ENCODE data around the gene PSTPIP2. TPM values are rescaled to one million over a fixed set of nuclear protein-coding genes. Genes with fewer than 3 reads are reported as not detected.
"Not testable (repeated sequence)": the region's sequence is repeated elsewhere in the genome, so short reads cannot be mapped to it uniquely, and the experiment has no call there.

The PSTPIP2 gene
- polyA plus RNA-seq, 1 donor from 2014 or later: 0.98 TPM

GRCh38 chr18:45993438-45993837, 78.6 kb downstream of the PSTPIP2 start:
- no peaks in the 10 kb centered on the region for H3K9me2 ChIP-seq (ENCODE audit: insufficient read depth, low read length)
- no peak overlapping the region for H3K4me3 ChIP-seq (ENCODE audit: low read length)
- H4K20me1 ChIP-seq (ENCODE audit: insufficient read depth): no peaks in the 10 kb centered on the region
- H3K9me3 ChIP-seq (ENCODE audit: low read length): no peaks in the 10 kb centered on the region
- H3K4me2 ChIP-seq (ENCODE audit: low read length): no peak overlapping the region
- no peaks in the 10 kb centered on the region for H3K36me3 ChIP-seq (ENCODE audit: insufficient read depth, low read length)
- H3F3A ChIP-seq (ENCODE audit: insufficient read depth, low read length, poor library complexity, severe bottlenecking): no peaks in the 10 kb centered on the region
- no peak overlapping the region for H2AFZ ChIP-seq (ENCODE audit: low read depth, low read length)
- H3K27me3 ChIP-seq (ENCODE audit: insufficient read depth, low read depth, low read length): no peaks in the 10 kb centered on the region
- TF ChIP-seq CTCF (IDR thresholded peaks at IDR 0.05; ENCODE audit: poor library complexity, severe bottlenecking) (no peak), RAD21 (conservative IDR thresholded peaks at IDR 0.05) (no peak), SMC3 (conservative IDR thresholded peaks at IDR 0.05; ENCODE audit: poor library complexity) (no peak)
- no peak overlapping the region for H3K27ac ChIP-seq (ENCODE audit: low read length)
- no peaks in the 10 kb centered on the region for H3K79me2 ChIP-seq (replicated peaks; ENCODE audit: insufficient read depth, low read length)
- no peak overlapping the region for H3K9ac ChIP-seq (ENCODE audit: low read length)

GRCh38 chr18:45992527-45992926, 79.5 kb downstream of the PSTPIP2 start:
- not testable (repeated sequence) for H3K9me2 ChIP-seq (ENCODE audit: insufficient read depth, low read length); H3K27me3 ChIP-seq (ENCODE audit: insufficient read depth, low read depth, low read length); H3K4me3 ChIP-seq (ENCODE audit: low read length); H2AFZ ChIP-seq (ENCODE audit: low read depth, low read length); H3K36me3 ChIP-seq (ENCODE audit: insufficient read depth, low read length); H4K20me1 ChIP-seq (ENCODE audit: insufficient read depth); H3F3A ChIP-seq (ENCODE audit: insufficient read depth, low read length, poor library complexity, severe bottlenecking); H3K9me3 ChIP-seq (ENCODE audit: low read length); H3K4me2 ChIP-seq (ENCODE audit: low read length); H3K9ac ChIP-seq (ENCODE audit: low read length); H3K79me2 ChIP-seq (replicated peaks; ENCODE audit: insufficient read depth, low read length); H3K27ac ChIP-seq (ENCODE audit: low read length)

- Histone ChIP-seq H3K9ac (ENCODE audit: low read length) (no peak overlapping the region), H4K20me1 (ENCODE audit: insufficient read depth) (no peaks in the 10 kb centered on the region), H3K27ac (ENCODE audit: low read length) (no peak overlapping the region), H3K27me3 (ENCODE audit: insufficient read depth, low read depth, low read length) (no peaks in the 10 kb centered on the region), H3K79me2 (replicated peaks; ENCODE audit: insufficient read depth, low read length) (no peaks in the 10 kb centered on the region), H3K9me2 (ENCODE audit: insufficient read depth, low read length) (no peaks in the 10 kb centered on the region), H3K9me3 (ENCODE audit: low read length) (no peaks in the 10 kb centered on the region), H3K36me3 (ENCODE audit: insufficient read depth, low read length) (no peaks in the 10 kb centered on the region), H3F3A (ENCODE audit: insufficient read depth, low read length, poor library complexity, severe bottlenecking) (no peaks in the 10 kb centered on the region), H3K4me2 (ENCODE audit: low read length) (no peak overlapping the region), H2AFZ (ENCODE audit: low read depth, low read length) (no peak overlapping the region), H3K4me3 (ENCODE audit: low read length) (no peak overlapping the region)
- TF ChIP-seq REST (IDR thresholded peaks at IDR 0.05; ENCODE audit: borderline replicate concordance) (no peak), POLR2AphosphoS5 (IDR thresholded peaks at IDR 0.05) (no peak), EZH2 (IDR thresholded peaks at IDR 0.05; ENCODE audit: borderline replicate concordance, insufficient read depth, low read length, poor library complexity, severe bottlenecking) (no peak), RAD21 (conservative IDR thresholded peaks at IDR 0.05) (no peak), EP300 (conservative IDR thresholded peaks at IDR 0.05; ENCODE audit: poor library complexity, severe bottlenecking) (no peak), MXI1 (conservative IDR thresholded peaks at IDR 0.05; ENCODE audit: poor library complexity, severe bottlenecking) (no peak)
Observed at GRCh38 chr18:45991788-45992187, 80.3 kb downstream of the PSTPIP2 start.
